ENCODE results near the gene IL24. TPM values are rescaled to one million over a fixed set of nuclear protein-coding genes. Genes with fewer than 3 reads are reported as not detected.

Gene IL24
- total and polyA plus RNA-seq, 10 of the 15 experiments (the other 5 are each of a cell fraction or from before 2014, with no cell fraction given), result 0.05 to 19.8 (median 0.35) TPM; not detected in 1

DNA sequence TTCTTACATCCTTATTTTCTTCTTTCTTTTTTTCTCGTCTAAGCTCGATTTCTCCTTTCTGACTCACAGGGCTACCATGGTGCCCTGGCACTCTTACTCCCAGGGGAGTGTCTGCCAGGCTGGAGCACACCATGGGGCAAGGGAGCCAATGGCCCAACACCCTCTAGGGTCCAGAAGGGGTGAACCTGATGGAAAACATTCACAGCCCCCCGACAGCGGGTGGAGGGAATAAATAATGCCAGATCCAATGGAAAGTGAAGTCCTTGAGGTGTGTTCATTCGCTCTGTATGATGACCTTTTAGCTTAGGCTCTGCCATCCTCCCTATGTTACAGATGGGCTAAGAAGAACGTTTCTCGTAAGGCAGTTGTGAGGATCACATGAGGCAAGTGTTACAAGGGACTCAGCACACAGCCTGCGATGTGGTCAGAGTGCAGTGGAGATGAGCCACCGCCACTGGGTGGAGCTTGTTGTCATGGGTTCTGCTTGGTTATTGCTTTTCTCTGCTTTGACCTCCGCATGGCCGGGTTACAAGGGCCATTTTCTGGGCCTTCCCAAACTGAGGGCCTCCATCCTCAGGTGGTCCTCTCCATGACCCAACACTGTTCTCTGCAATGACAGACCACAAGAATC lies 28.0 kb downstream of the IL24 start (continued):
- TF ChIP-seq, protein P1, sequence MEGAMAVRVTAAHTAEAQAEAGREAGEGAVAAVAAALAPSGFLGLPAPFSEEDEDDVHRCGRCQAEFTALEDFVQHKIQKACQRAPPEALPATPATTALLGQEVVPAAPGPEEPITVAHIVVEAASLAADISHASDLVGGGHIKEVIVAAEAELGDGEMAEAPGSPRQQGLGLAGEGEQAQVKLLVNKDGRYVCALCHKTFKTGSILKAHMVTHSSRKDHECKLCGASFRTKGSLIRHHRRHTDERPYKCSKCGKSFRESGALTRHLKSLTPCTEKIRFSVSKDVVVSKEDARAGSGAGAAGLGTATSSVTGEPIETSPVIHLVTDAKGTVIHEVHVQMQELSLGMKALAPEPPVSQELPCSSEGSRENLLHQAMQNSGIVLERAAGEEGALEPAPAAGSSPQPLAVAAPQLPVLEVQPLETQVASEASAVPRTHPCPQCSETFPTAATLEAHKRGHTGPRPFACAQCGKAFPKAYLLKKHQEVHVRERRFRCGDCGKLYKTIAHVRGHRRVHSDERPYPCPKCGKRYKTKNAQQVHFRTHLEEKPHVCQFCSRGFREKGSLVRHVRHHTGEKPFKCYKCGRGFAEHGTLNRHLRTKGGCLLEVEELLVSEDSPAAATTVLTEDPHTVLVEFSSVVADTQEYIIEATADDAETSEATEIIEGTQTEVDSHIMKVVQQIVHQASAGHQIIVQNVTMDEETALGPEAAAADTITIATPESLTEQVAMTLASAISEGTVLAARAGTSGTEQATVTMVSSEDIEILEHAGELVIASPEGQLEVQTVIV (IDR thresholded peaks at IDR 0.05; ENCODE audit: borderline replicate concordance, partially characterized antibody), result no peak
- TF ChIP-seq HDAC2 (IDR thresholded peaks at IDR 0.05), result no peak
- TF ChIP-seq ETV6 (conservative IDR thresholded peaks at IDR 0.05 in 1 of 2, IDR thresholded peaks at IDR 0.05 in 1 of 2; ENCODE audit: borderline replicate concordance in 1 of 2, low read depth in 1 of 2), result no peak; a peak in 1 of 4 replicates
- TF ChIP-seq CREM (IDR thresholded peaks at IDR 0.05; ENCODE audit: low read depth), result 0 out of 2 replicates have a peak, but pooled peaks have one; percentile 29
- TF ChIP-seq, protein P2, sequence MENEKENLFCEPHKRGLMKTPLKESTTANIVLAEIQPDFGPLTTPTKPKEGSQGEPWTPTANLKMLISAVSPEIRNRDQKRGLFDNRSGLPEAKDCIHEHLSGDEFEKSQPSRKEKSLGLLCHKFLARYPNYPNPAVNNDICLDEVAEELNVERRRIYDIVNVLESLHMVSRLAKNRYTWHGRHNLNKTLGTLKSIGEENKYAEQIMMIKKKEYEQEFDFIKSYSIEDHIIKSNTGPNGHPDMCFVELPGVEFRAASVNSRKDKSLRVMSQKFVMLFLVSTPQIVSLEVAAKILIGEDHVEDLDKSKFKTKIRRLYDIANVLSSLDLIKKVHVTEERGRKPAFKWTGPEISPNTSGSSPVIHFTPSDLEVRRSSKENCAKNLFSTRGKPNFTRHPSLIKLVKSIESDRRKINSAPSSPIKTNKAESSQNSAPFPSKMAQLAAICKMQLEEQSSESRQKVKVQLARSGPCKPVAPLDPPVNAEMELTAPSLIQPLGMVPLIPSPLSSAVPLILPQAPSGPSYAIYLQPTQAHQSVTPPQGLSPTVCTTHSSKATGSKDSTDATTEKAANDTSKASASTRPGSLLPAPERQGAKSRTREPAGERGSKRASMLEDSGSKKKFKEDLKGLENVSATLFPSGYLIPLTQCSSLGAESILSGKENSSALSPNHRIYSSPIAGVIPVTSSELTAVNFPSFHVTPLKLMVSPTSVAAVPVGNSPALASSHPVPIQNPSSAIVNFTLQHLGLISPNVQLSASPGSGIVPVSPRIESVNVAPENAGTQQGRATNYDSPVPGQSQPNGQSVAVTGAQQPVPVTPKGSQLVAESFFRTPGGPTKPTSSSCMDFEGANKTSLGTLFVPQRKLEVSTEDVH (IDR thresholded peaks at IDR 0.05; ENCODE audit: low read depth, partially characterized antibody), result no peak
- TF ChIP-seq SMAD5 (IDR thresholded peaks at IDR 0.05; ENCODE audit: low read depth), result 0 out of 2 replicates have a peak, but pooled peaks have one; percentile 8
- peak; percentile 88; the same call in 1 of the 2 replicates for TF ChIP-seq GATAD2B (conservative IDR thresholded peaks at IDR 0.05; ENCODE audit: low read depth)
- no peak; the same call in 1 of the 2 replicates for TF ChIP-seq STAT1 (conservative IDR thresholded peaks at IDR 0.05)
- TF ChIP-seq, protein P3, sequence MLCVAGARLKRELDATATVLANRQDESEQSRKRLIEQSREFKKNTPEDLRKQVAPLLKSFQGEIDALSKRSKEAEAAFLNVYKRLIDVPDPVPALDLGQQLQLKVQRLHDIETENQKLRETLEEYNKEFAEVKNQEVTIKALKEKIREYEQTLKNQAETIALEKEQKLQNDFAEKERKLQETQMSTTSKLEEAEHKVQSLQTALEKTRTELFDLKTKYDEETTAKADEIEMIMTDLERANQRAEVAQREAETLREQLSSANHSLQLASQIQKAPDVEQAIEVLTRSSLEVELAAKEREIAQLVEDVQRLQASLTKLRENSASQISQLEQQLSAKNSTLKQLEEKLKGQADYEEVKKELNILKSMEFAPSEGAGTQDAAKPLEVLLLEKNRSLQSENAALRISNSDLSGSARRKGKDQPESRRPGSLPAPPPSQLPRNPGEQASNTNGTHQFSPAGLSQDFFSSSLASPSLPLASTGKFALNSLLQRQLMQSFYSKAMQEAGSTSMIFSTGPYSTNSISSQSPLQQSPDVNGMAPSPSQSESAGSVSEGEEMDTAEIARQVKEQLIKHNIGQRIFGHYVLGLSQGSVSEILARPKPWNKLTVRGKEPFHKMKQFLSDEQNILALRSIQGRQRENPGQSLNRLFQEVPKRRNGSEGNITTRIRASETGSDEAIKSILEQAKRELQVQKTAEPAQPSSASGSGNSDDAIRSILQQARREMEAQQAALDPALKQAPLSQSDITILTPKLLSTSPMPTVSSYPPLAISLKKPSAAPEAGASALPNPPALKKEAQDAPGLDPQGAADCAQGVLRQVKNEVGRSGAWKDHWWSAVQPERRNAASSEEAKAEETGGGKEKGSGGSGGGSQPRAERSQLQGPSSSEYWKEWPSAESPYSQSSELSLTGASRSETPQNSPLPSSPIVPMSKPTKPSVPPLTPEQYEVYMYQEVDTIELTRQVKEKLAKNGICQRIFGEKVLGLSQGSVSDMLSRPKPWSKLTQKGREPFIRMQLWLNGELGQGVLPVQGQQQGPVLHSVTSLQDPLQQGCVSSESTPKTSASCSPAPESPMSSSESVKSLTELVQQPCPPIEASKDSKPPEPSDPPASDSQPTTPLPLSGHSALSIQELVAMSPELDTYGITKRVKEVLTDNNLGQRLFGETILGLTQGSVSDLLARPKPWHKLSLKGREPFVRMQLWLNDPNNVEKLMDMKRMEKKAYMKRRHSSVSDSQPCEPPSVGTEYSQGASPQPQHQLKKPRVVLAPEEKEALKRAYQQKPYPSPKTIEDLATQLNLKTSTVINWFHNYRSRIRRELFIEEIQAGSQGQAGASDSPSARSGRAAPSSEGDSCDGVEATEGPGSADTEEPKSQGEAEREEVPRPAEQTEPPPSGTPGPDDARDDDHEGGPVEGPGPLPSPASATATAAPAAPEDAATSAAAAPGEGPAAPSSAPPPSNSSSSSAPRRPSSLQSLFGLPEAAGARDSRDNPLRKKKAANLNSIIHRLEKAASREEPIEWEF (IDR thresholded peaks at IDR 0.05; ENCODE audit: insufficient replicate concordance, low read depth, low read length), result no peak
- TF ChIP-seq IRF4 (IDR thresholded peaks at IDR 0.05; ENCODE audit: low read depth, low read length), result peak; percentile 19; the same call in 1 of the 2 replicates
- no peak for TF ChIP-seq NRF1 (conservative IDR thresholded peaks at IDR 0.05; ENCODE audit: low read depth, low read length)
- no peak; the same call in 1 of the 2 replicates for TF ChIP-seq HCFC1 (IDR thresholded peaks at IDR 0.05; ENCODE audit: low read length)
- TF ChIP-seq PAX5 (IDR thresholded peaks at IDR 0.05; ENCODE audit: borderline replicate concordance, low read depth, low read length), result no peak; the same call in 1 of the 2 replicates
- no peak for TF ChIP-seq ZNF384 (IDR thresholded peaks at IDR 0.05; ENCODE audit: borderline replicate concordance, low read depth, low read length)
- TF ChIP-seq, protein P4, sequence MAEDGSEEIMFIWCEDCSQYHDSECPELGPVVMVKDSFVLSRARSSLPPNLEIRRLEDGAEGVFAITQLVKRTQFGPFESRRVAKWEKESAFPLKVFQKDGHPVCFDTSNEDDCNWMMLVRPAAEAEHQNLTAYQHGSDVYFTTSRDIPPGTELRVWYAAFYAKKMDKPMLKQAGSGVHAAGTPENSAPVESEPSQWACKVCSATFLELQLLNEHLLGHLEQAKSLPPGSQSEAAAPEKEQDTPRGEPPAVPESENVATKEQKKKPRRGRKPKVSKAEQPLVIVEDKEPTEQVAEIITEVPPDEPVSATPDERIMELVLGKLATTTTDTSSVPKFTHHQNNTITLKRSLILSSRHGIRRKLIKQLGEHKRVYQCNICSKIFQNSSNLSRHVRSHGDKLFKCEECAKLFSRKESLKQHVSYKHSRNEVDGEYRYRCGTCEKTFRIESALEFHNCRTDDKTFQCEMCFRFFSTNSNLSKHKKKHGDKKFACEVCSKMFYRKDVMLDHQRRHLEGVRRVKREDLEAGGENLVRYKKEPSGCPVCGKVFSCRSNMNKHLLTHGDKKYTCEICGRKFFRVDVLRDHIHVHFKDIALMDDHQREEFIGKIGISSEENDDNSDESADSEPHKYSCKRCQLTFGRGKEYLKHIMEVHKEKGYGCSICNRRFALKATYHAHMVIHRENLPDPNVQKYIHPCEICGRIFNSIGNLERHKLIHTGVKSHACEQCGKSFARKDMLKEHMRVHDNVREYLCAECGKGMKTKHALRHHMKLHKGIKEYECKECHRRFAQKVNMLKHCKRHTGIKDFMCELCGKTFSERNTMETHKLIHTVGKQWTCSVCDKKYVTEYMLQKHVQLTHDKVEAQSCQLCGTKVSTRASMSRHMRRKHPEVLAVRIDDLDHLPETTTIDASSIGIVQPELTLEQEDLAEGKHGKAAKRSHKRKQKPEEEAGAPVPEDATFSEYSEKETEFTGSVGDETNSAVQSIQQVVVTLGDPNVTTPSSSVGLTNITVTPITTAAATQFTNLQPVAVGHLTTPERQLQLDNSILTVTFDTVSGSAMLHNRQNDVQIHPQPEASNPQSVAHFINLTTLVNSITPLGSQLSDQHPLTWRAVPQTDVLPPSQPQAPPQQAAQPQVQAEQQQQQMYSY (CRISPR knock-in tag; IDR thresholded peaks at IDR 0.05), result no peak
